ENCODE results near the gene CRMP1. TPM values are rescaled to one million over a fixed set of nuclear protein-coding genes. Genes with fewer than 3 reads are reported as not detected.
A peak's percentile ranks its signal among the peaks of the same experiment; 100 is the strongest.

CRMP1 gene
- total RNA-seq, 1 experiment from 2014 or later: not detected

GRCh38 chr4:5899396-5899795, 6.5 kb upstream of the CRMP1 start:
- Mint-ChIP-seq H3K36me3 (ENCODE audit: insufficient read depth, unreplicated experiment) (peaks cover 9% of the 10 kb centered on the region), H3K27me3 (ENCODE audit: insufficient read depth, unreplicated experiment) (no peaks in the 10 kb centered on the region), H3K27ac (ENCODE audit: low read depth, unreplicated experiment) (no peak overlapping the region), H3K9me3 (ENCODE audit: unreplicated experiment) (peaks cover 21% of the 10 kb centered on the region), H3K4me1 (ENCODE audit: insufficient read depth, unreplicated experiment) (no peaks in the 10 kb centered on the region), H3K4me3 (ENCODE audit: unreplicated experiment) (no peak overlapping the region)
- CTCF ChIA-PET: interaction anchor here (0.7 kb wide), 1 partner anchor 1231 kb away, joined by 3 read pairs; no protein-coding TSS in a partner anchor
- no TSS peak for BruUV-seq (replicated peaks)
- no peak for DNase-seq (ENCODE audit: unreplicated experiment)
- intact Hi-C loops (cut with micrococcal nuclease): no loop called here
- no peak for TF ChIP-seq CTCF (IDR thresholded peaks at IDR 0.05; ENCODE audit: unreplicated experiment)
- POLR2A ChIA-PET: no interaction called here

- no peaks in the 10 kb centered on the region for H3K4me1 Mint-ChIP-seq (ENCODE audit: insufficient read depth, unreplicated experiment)
- POLR2A ChIA-PET: no interaction called here
- no peaks in the 10 kb centered on the region for H3K27me3 Mint-ChIP-seq (ENCODE audit: insufficient read depth, unreplicated experiment)
- peaks cover 4% of the 10 kb centered on the region for H3K36me3 Mint-ChIP-seq (ENCODE audit: insufficient read depth, unreplicated experiment)
- no peak for TF ChIP-seq CTCF (IDR thresholded peaks at IDR 0.05; ENCODE audit: unreplicated experiment)
- H3K9me3 Mint-ChIP-seq (ENCODE audit: unreplicated experiment): peaks cover 14% of the 10 kb centered on the region
- intact Hi-C loops (cut with micrococcal nuclease): no loop called here
- no TSS peak for BruUV-seq (replicated peaks)
- DNase-seq (ENCODE audit: unreplicated experiment): no peak
- H3K4me3 Mint-ChIP-seq (ENCODE audit: unreplicated experiment): no peak overlapping the region
- no peak overlapping the region for H3K27ac Mint-ChIP-seq (ENCODE audit: low read depth, unreplicated experiment)
- CTCF ChIA-PET: no interaction called here
Measured at GRCh38 chr4:5897674-5898073, 4.8 kb upstream of the CRMP1 start.

- peaks cover 4% of the 10 kb centered on the region for H3K36me3 Mint-ChIP-seq (ENCODE audit: insufficient read depth, unreplicated experiment)
- BruUV-seq (replicated peaks): no TSS peak
- H3K27ac Mint-ChIP-seq (ENCODE audit: low read depth, unreplicated experiment): no peak overlapping the region
- H3K9me3 Mint-ChIP-seq (ENCODE audit: unreplicated experiment): peaks cover 14% of the 10 kb centered on the region
- POLR2A ChIA-PET: no interaction called here
- intact Hi-C loops (cut with micrococcal nuclease): no loop called here
- H3K4me3 Mint-ChIP-seq (ENCODE audit: unreplicated experiment): no peak overlapping the region
- H3K27me3 Mint-ChIP-seq (ENCODE audit: insufficient read depth, unreplicated experiment): no peaks in the 10 kb centered on the region
- peak; percentile 28 for DNase-seq (ENCODE audit: unreplicated experiment)
- no peak for TF ChIP-seq CTCF (IDR thresholded peaks at IDR 0.05; ENCODE audit: unreplicated experiment)
- H3K4me1 Mint-ChIP-seq (ENCODE audit: insufficient read depth, unreplicated experiment): no peaks in the 10 kb centered on the region
- CTCF ChIA-PET: no interaction called here
Measured at GRCh38 chr4:5895287-5895686, 2.4 kb upstream of the CRMP1 start.

GRCh38 chr4:5894266-5894665, 1.4 kb upstream of the CRMP1 start:
- no peak overlapping the region for H3K27ac Mint-ChIP-seq (ENCODE audit: low read depth, unreplicated experiment)
- DNase-seq (ENCODE audit: unreplicated experiment): no peak
- POLR2A ChIA-PET: no interaction called here
- H3K27me3 Mint-ChIP-seq (ENCODE audit: insufficient read depth, unreplicated experiment): no peaks in the 10 kb centered on the region
- H3K4me1 Mint-ChIP-seq (ENCODE audit: insufficient read depth, unreplicated experiment): no peaks in the 10 kb centered on the region
- TF ChIP-seq CTCF (IDR thresholded peaks at IDR 0.05; ENCODE audit: unreplicated experiment): no peak
- no TSS peak for BruUV-seq (replicated peaks)
- H3K36me3 Mint-ChIP-seq (ENCODE audit: insufficient read depth, unreplicated experiment): peaks cover 4% of the 10 kb centered on the region
- peaks cover 15% of the 10 kb centered on the region for H3K9me3 Mint-ChIP-seq (ENCODE audit: unreplicated experiment)
- CTCF ChIA-PET: no interaction called here
- no peak overlapping the region for H3K4me3 Mint-ChIP-seq (ENCODE audit: unreplicated experiment)
- intact Hi-C loops (cut with micrococcal nuclease): no loop called here

Data from MCF 10A (cell line).